CD4-positive, alpha-beta T cell treated with Interleukin-4 for 1 hour (primary cell): Measurements from ENCODE around the gene MYCN.

Experiments
- DNase-seq, 2 donors: peaks; one replicate each; pipeline ENCODE4 v3.0.0-alpha.2; 2020 to 2022

Gene MYCN

GRCh38 chr2:15981646-15982045 lies 41.3 kb downstream of the MYCN start:
- no peak for DNase-seq

- DNase-seq = no peak
These were observed 42.1 kb downstream of the MYCN start for GRCh38 chr2:15982285-15983044.

GRCh38 chr2:15983496-15983895 lies 43.1 kb downstream of the MYCN start:
- no peak for DNase-seq

GRCh38 chr2:15984368-15985255 lies 44.3 kb downstream of the MYCN start:
- DNase-seq = no peak

GRCh38 chr2:15985531-15985930 lies 45.2 kb downstream of the MYCN start:
- no peak for DNase-seq

GRCh38 chr2:15986068-15986560 lies 45.8 kb downstream of the MYCN start:
- no peak for DNase-seq

GRCh38 chr2:15986644-15987043 lies 46.3 kb downstream of the MYCN start:
- DNase-seq = no peak

GRCh38 chr2:15988733-15989132 lies 48.4 kb downstream of the MYCN start:
- DNase-seq = no peak

- no peak for DNase-seq
These were observed 49.2 kb downstream of the MYCN start for GRCh38 chr2:15989559-15989958.

GRCh38 chr2:15990151-15991101 lies 50.1 kb downstream of the MYCN start:
- DNase-seq = no peak

GRCh38 chr2:15991231-15991630 lies 50.9 kb downstream of the MYCN start:
- no peak for DNase-seq

GRCh38 chr2:15992457-15993231 lies 52.3 kb downstream of the MYCN start:
- DNase-seq = no peak

GRCh38 chr2:15993232-15993610 lies 52.9 kb downstream of the MYCN start:
- no peak for DNase-seq

GRCh38 chr2:15993666-15994065 lies 53.3 kb downstream of the MYCN start:
- no peak for DNase-seq

- DNase-seq = no peak
These were observed 55.3 kb downstream of the MYCN start for GRCh38 chr2:15995603-15996002.
